Skin of body (tissue), 2 donors: ENCODE data around the gene ATXN3L. TPM values are rescaled to one million over a fixed set of nuclear protein-coding genes. Genes with fewer than 3 reads are reported as not detected.
"Not testable (repeated sequence)": the region's sequence is repeated elsewhere in the genome, so short reads cannot be mapped to it uniquely, and the experiment has no call there.

ENCODE experiments used
- DNase-seq: peaks from one replicate; lab custom pipeline; 2025; lab: John Stamatoyannopoulos, UW
- total RNA-seq: library from RNA; depleted of rRNA; stranded (reverse); fragments of >200 nt; gene quantifications from one replicate; pipeline ENCODE4 v1.2.3, GENCODE V29; 2014

The ATXN3L gene
- total RNA-seq, 1 donor from 2014 or later = not detected

GRCh38 chrX:13307041-13307440 lies 12.8 kb downstream of the ATXN3L start:
- DNase-seq = no peak

DNA sequence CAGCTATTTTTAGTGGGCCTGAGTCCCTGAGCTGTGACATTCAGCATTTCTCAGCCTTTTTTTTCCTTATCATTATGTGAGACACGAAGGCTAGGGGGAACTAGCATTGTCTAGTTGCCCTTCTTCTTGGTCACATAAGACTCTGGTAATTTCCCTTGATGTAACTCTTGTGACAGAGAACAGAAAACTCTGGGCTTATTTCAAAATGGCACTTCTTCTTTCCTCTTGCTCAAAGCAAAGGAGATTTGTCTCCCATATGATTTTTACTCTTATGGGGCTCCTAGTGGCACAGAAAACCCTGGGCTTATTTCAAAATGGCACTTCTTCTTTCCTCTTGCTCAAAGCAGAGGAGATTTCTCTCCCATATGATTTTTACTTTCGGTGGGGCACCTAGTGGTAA lies 14.7 kb downstream of the ATXN3L start:
- DNase-seq = no peak

GRCh38 chrX:13304052-13304451 lies 15.8 kb downstream of the ATXN3L start:
- DNase-seq = no peak

- not testable (repeated sequence) for DNase-seq
These were observed 16.6 kb downstream of the ATXN3L start for GRCh38 chrX:13303248-13303647.

- DNase-seq = no peak
These were observed 21.0 kb downstream of the ATXN3L start for GRCh38 chrX:13298836-13299235.

GRCh38 chrX:13295841-13296240 lies 24.0 kb downstream of the ATXN3L start:
- DNase-seq = no peak

DNA sequence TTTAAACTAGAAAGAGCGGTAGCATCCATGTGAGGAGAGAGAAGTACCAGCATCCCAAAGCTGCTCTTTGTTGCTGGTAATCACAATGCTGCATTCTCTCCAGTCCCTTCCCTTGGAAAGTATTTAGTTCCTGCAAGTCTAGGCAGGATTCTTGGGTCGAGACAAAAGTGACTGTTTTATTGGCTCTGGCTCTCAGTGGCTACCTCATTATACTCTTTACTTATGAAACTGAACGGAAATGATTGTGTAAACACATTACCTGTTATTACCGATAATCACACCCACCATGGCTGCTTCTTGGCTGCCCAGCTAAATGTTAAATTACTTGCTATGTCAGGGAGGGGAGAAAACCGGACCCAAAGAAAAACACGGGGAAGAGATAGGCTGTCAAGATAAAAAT lies 26.2 kb downstream of the ATXN3L start:
- no peak for DNase-seq

DNA sequence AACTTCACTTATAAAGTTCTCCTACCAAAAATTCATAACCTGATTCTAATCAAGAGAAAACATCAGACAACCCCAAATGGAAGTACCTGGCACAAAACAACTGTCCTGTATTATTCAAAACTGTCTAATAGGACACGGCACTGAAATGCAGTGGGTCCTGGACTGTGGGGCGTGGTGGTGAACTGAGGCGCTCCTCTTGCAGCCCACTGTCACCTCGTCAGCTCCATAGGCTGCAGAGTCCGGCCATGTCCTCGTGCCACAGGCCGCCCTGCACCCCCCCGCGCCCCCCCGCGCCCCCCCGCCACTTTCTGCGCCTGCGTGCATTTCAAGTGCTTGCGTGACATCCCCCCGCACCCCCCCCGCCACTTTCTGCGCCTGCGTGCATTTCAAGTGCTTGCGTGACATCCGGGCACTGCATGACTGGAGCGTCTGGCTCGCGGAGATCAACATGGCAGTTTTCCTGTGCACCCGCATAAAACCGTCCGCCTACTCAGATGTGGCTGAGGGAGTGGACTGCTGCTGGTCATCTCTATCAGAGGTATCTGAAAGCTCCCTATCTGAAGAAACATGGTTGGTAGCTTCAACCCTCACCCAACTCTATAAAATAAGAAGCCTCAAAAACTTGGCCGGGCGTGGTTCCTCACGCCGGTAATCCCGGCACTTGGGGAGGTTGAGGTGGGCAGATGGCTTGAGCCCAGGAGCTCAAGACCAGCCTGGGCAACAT lies 28.8 kb downstream of the ATXN3L start:
- no peak for DNase-seq

GRCh38 chrX:13288671-13289070 lies 31.2 kb downstream of the ATXN3L start:
- no peak for DNase-seq

DNA sequence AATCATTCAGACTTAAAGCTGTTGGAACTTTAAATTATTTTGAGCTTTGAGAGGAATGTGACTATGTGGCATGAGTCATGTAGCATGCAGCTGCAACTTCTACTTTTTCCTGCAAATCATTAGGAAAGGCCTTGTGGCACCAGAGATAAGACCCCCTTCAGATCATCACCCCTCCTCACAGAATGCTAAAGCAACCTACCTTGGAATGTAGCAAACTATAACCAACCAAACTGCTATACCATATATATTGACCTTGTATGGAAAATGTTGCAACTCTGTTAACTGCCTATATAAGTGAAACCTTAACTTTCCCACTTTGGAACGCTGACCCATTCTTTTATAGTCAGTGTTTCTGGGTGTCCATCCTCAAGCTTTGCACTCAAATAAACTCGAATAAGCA lies 32.0 kb downstream of the ATXN3L start:
- DNase-seq = no peak

DNA sequence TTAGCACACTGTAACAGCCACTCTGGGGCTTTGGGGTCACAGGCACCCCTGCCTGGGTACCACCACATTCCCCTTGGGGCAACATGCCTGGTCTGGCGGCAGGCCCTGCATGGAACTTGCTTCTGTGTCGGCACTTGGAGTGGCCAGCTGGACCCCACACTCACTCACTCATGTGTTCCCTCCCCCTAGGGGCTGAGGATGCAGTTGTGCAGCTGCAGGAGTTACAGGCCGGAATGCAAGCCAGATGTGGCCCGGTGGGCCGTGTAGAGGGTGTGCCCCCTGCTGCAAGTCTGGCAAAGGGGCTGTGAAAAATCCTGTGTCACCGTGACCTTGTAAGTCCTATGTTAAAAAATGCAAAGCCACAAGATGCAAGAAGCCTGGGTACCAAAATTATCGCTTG lies 34.2 kb downstream of the ATXN3L start:
- no peak for DNase-seq

DNA sequence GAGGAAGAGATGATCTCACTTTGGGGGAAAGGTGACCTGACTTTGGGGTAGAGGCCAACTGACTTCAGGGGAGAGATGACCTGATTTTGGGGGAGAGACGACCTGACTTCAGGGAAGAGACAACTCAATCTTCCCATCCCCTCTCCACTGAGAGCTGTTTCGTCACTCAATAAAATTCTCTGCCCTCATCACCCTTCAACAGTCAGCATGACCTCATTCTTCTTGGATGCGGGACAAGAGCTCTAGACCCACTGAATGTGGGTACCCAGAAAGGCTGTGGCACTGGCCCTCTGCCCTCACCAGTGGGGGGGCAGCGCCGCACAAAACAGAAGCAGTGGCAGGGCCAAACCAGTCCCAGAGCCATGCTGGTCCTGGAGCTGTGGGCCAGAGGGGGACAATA lies 34.6 kb downstream of the ATXN3L start:
- no peak for DNase-seq

GRCh38 chrX:13284570-13284969 lies 35.3 kb downstream of the ATXN3L start:
- DNase-seq = no peak

- DNase-seq = no peak
These were observed 35.8 kb downstream of the ATXN3L start for GRCh38 chrX:13283950-13284546.

DNA sequence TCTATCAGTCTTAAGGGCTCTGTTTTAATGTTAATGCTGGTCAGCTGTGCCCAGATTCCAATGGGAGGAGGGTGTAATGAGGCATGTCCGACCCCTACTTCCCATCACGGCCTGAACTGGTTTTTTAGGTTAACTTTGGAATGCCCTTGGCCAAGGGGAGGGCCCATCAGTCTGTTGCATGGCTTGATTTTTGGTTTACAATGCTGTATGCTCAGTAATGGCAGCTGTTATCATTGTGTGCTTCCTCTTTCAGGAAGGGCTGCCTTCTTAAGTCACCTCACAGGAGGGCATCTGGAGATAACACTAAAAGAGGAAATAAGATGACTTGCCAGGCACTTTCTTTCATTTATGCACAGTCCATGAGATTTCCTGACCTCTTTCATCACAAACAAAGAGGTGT lies 36.3 kb downstream of the ATXN3L start:
- no peak for DNase-seq

GRCh38 chrX:13281289-13281688 lies 38.6 kb downstream of the ATXN3L start:
- DNase-seq = no peak

- no peak for DNase-seq
These were observed 40.4 kb downstream of the ATXN3L start for GRCh38 chrX:13279279-13280018.

DNA sequence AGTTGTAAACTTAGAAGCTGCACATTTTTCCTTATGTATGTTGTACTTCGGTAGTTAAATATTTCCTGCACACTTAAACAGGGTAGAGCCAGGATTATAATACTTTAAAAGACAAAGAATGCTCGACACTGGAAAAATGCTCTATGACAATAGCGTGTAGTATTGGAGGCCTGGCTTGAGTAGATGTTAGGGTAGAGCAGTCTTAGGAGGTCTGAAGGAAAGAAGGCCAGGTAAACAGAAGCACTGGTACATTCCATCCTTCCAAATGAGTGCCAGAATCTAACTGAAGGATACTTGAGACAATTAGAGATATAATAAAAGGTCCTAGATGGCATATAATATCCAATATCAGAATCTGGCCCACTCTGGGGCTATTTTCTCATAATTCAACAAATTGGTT lies 42.3 kb downstream of the ATXN3L start:
- no peak for DNase-seq

DNA sequence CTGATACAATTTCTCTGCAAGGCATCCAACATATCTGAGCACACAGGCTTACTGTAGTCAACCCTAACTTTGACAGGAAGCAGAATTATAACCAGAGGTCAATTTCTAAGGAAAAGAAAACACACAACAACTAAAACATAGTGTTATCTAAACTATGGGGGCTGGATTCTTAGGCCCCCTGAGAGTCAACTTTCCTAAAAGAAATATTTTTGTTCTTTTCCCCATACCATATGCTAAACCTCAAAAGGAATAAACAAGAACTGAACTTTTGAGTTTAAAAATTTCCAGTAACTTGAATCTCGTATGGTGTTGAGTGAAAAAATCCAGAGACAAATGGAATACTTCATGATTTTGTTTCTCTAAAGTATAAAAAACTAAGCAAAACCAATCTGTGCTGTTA lies 42.9 kb downstream of the ATXN3L start:
- DNase-seq = no peak

GRCh38 chrX:13275031-13275430 lies 44.8 kb downstream of the ATXN3L start:
- DNase-seq = no peak

DNA sequence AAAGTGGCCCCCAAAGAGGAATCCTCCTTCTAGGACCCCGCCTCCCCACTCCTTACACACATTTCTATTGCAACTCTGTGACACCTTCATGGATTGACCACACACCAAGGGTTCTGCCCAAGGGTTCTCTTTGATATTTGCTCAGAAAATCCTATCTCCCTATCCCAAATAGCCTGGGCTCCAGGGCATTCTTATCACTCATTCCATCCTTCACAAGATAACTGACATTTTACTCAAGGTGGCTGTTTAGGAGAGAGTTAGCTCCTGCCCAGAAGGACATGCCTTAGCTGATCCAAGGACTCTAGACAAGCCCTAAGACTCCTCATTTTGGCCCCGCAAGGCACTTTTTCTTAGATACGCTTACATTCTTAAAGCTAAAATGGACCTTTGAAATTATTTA lies 47.4 kb downstream of the ATXN3L start:
- DNase-seq = no peak

GRCh38 chrX:13271511-13271910 lies 48.3 kb downstream of the ATXN3L start:
- DNase-seq = no peak

DNA sequence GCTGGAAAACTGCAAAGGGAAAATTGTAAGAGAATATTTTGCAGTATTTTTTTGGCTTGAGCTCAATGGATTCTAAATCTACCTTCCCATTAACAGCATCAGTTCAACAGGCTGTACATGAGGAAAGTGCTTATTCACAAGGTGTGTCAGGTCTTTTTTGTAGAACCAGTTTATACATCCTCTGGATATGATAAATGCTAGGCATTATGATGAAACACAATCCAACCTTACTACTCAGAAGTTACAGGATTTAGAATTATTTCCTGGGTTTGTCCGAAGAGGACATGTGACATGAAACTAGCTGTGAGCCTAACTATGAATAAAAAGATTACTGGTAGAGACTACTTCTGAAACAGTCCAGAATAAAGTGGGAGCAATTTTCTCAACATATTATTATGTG lies 49.5 kb downstream of the ATXN3L start:
- no peak for DNase-seq
